ENCODE results near the gene FOXP1. TPM values are rescaled to one million over a fixed set of nuclear protein-coding genes. Genes with fewer than 3 reads are reported as not detected.

FOXP1 gene
- total RNA-seq, 4 donors from 2014 or later, result 49.8 to 157 (median 71.9) TPM

- Histone ChIP-seq H3K9me3 (no peaks in the 10 kb centered on the region), H3K27me3 (no peaks in the 10 kb centered on the region), H3K4me3 (no peak overlapping the region), H3K27ac (no peak overlapping the region), H3K4me1 (peaks cover 25% of the 10 kb centered on the region), H3K36me3 (no peaks in the 10 kb centered on the region)
- no peak for TF ChIP-seq CTCF (IDR thresholded peaks at IDR 0.05)
- 96% methylated on average over 2 of the region's 2 CpGs for WGBS
- DNase-seq (ENCODE audit: low spot score in 2 of 2), result no peak
Measured at GRCh38 chr3:71545330-71545729, 38.2 kb downstream of the FOXP1 start.

DNA sequence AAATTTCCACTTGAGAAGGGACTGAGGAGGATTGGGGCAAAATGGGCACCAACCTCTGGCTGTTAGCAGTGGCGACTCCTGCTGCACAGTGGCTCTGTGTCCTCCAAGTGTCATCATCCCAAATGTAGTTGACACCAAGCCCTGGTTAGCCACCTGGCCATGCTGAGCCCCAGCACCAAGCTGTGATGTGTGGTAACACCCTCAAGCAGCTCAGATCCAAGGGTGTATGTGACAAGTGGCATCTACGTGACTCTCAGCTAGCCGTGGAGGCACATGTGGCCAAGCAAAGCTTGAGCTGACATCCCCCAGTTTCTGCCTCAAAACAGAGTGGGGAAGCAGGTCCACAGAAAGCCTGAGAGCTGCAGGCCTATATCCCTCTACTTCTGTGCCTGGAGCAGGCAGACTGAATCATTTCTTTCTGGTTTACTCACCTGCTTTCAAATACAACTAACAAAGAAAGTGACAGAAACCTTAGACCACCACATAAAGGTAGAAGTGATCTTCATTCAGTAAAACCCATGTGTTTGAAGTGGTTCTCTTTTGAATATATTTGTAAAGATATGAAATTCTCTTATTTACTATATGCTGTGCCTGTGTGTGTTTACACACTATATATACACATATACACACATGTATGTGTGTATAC is 40.0 kb downstream of the FOXP1 start:
- Histone ChIP-seq H3K4me1 (peaks cover 25% of the 10 kb centered on the region), H3K4me3 (no peak overlapping the region), H3K36me3 (no peaks in the 10 kb centered on the region), H3K27ac (peak overlapping the region; percentile 57), H3K9me3 (no peaks in the 10 kb centered on the region), H3K27me3 (no peaks in the 10 kb centered on the region)
- DNase-seq (ENCODE audit: low spot score in 2 of 2), result no peak
- TF ChIP-seq CTCF (IDR thresholded peaks at IDR 0.05), result no peak
- no peak for TF ChIP-seq POLR2AphosphoS5 (IDR thresholded peaks at IDR 0.05)
- TF ChIP-seq POLR2A (IDR thresholded peaks at IDR 0.05), result no peak
- TF ChIP-seq EP300 (IDR thresholded peaks at IDR 0.05), result no peak
- WGBS, result 57% methylated on average over 3 of the region's 3 CpGs

GRCh38 chr3:71542521-71543370 is 40.8 kb downstream of the FOXP1 start:
- WGBS, result 28% methylated on average over 22 of the region's 23 CpGs
- H3K4me3 ChIP-seq, result peak overlapping the region; percentile 11
- H3K4me1 ChIP-seq, result peaks cover 28% of the 10 kb centered on the region

DNA sequence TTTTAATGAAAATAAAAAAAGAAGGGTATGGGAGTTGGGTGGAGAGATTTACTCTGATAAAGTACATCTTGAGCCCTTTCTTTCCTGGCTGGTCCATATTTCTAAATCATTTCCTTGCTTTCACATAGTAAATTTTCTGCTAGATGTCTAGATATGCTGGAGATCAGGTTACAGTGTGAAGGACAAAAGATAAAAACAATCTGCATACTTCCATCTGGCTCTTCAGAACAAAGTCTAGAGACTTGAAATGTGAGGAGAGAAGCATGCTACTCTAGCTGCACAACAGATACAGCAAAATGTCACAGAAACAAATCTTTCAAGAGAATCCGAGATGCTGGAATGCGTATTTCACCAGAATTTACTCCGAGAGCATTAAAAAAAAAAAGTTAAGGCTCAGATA is 42.2 kb downstream of the FOXP1 start:
- peaks cover 37% of the 10 kb centered on the region for H3K4me1 ChIP-seq
- TF ChIP-seq POLR2AphosphoS5 (IDR thresholded peaks at IDR 0.05) (no peak), POLR2A (IDR thresholded peaks at IDR 0.05) (no peak), EP300 (IDR thresholded peaks at IDR 0.05) (no peak), CTCF (IDR thresholded peaks at IDR 0.05) (no peak)
- no peaks in the 10 kb centered on the region for H3K9me3 ChIP-seq
- no peak for DNase-seq (ENCODE audit: low spot score in 2 of 2)
- no peak overlapping the region for H3K4me3 ChIP-seq
- WGBS, result 82% methylated on average over 3 of the region's 3 CpGs
- no peak overlapping the region for H3K27ac ChIP-seq
- no peaks in the 10 kb centered on the region for H3K36me3 ChIP-seq
- H3K27me3 ChIP-seq, result no peaks in the 10 kb centered on the region

More at GRCh38 chr3:71542521-71543370, 40.8 kb downstream of the FOXP1 start:
- H3K9me3 ChIP-seq, result no peaks in the 10 kb centered on the region
- H3K36me3 ChIP-seq, result no peaks in the 10 kb centered on the region
- DNase-seq (ENCODE audit: low spot score in 2 of 2), result peak; percentile 79 to 90
- H3K27me3 ChIP-seq, result no peaks in the 10 kb centered on the region
- peak overlapping the region; percentile 57 for H3K27ac ChIP-seq
- no peak for TF ChIP-seq POLR2AphosphoS5 (IDR thresholded peaks at IDR 0.05)
- no peak for TF ChIP-seq CTCF (IDR thresholded peaks at IDR 0.05)
- no peak for TF ChIP-seq EP300 (IDR thresholded peaks at IDR 0.05)
- TF ChIP-seq POLR2A (IDR thresholded peaks at IDR 0.05), result no peak

GRCh38 chr3:71537211-71537611 is 46.3 kb downstream of the FOXP1 start:
- DNase-seq (ENCODE audit: low spot score in 2 of 2), result no peak

More at GRCh38 chr3:71537211-71537611, 46.3 kb downstream of the FOXP1 start:
- TF ChIP-seq CTCF (IDR thresholded peaks at IDR 0.05), result no peak
- TF ChIP-seq EP300 (IDR thresholded peaks at IDR 0.05), result no peak
- TF ChIP-seq POLR2AphosphoS5 (IDR thresholded peaks at IDR 0.05), result no peak
- no peak for TF ChIP-seq POLR2A (IDR thresholded peaks at IDR 0.05)
- Histone ChIP-seq H3K9me3 (no peaks in the 10 kb centered on the region), H3K4me1 (peaks cover 41% of the 10 kb centered on the region), H3K27me3 (no peaks in the 10 kb centered on the region), H3K27ac (no peak overlapping the region), H3K4me3 (no peak overlapping the region), H3K36me3 (no peaks in the 10 kb centered on the region)
- WGBS, result 59% methylated on average over 7 of the region's 7 CpGs
